ENCODE data around the gene VASP. TPM values are rescaled to one million over a fixed set of nuclear protein-coding genes. Genes with fewer than 3 reads are reported as not detected.

The VASP gene
- total and polyA plus RNA-seq, 9 of the 15 experiments (the other 6 are each of a cell fraction or from before 2014, with no cell fraction given) = 16.7 to 261 (median 112) TPM

- TF ChIP-seq ZNF586 (CRISPR knock-in tag; conservative IDR thresholded peaks at IDR 0.05) (no peak), MAX (CRISPR knock-in tag; IDR thresholded peaks at IDR 0.05) (no peak), CREB1 (IDR thresholded peaks at IDR 0.05) (peak; percentile 31; the same call in 1 of the 2 replicates), CREB1 (CRISPR knock-in tag; IDR thresholded peaks at IDR 0.05) (no peak), ZNF143 (CRISPR knock-in tag; IDR thresholded peaks at IDR 0.05) (no peak), ZNF584 (CRISPR knock-in tag; IDR thresholded peaks at IDR 0.05; ENCODE audit: low read depth) (no peak), HDGF (IDR thresholded peaks at IDR 0.05) (no peak), ELK1 (CRISPR knock-in tag; IDR thresholded peaks at IDR 0.05) (no peak), TRIM24 (IDR thresholded peaks at IDR 0.05) (no peak), CHD4 (IDR thresholded peaks at IDR 0.05; ENCODE audit: insufficient read depth, insufficient replicate concordance, low read depth, low read length, poor library complexity, severe bottlenecking) (no peak)
Measured at GRCh38 chr19:45472563-45473366, 34.5 kb upstream of the VASP start (continued).

- Histone ChIP-seq H3K4me3 (no peak overlapping the region), H3K9ac (ENCODE audit: insufficient read depth in 1 of 2, low read depth in 2 of 2, low read length in 2 of 2) (no peak overlapping the region), H3K4me1 (replicated peaks in 1 of 2; ENCODE audit: control insufficient read depth in 2 of 2, insufficient read depth in 2 of 2, low read length in 2 of 2) (peaks cover 17 to 40% of the 10 kb centered on the region in 2 experiments; a peak in 4 of 5 replicates), H3K4me2 (ENCODE audit: insufficient read depth, low read length) (no peak overlapping the region), H2AFZ (ENCODE audit: low read depth, low read length) (no peak overlapping the region), H4K20me1 (replicated peaks; ENCODE audit: control insufficient read depth, insufficient read depth, low read length) (no peaks in the 10 kb centered on the region), H3K9me3 (replicated peaks; ENCODE audit: control insufficient read depth, insufficient read depth, low read depth, low read length) (no peaks in the 10 kb centered on the region), H3K36me3 (ENCODE audit: control insufficient read depth, insufficient read depth, low read length) (no peaks in the 10 kb centered on the region), H3K9me1 (ENCODE audit: control insufficient read depth, insufficient read depth, low read length) (no peaks in the 10 kb centered on the region), H3K27me3 (ENCODE audit: control insufficient read depth in 2 of 2, insufficient read depth in 2 of 2, low read length in 2 of 2) (no peaks in the 10 kb centered on the region), H3K27ac (ENCODE audit: extremely low read depth, low read depth, low read length) (no peak overlapping the region), H3K79me2 (ENCODE audit: control insufficient read depth, insufficient read depth, low read length) (no peaks in the 10 kb centered on the region)
- ChIA-PET CTCF (ENCODE audit: low intra/inter-chr PET ratio) (no interaction called here), POLR2A (interaction anchor here (0.6 kb wide), 1 partner anchor 32 kb away, joined by 3 read pairs; no protein-coding TSS in a partner anchor)
- WGBS (ENCODE audit: insufficient coverage, low coverage, missing lambda C conversion rate) = 26% methylated on average over 4 of the region's 5 CpGs
- TF ChIP-seq SMC3 (conservative IDR thresholded peaks at IDR 0.05; ENCODE audit: insufficient read depth, low read depth, low read length) (no peak), POLR2AphosphoS5 (IDR thresholded peaks at IDR 0.05; ENCODE audit: control insufficient read depth, insufficient read depth, low read depth, low read length) (peak; percentile 18; the same call in 1 of the 2 replicates), FOXM1 (IDR thresholded peaks at IDR 0.05; ENCODE audit: low read depth) (no peak), FOXM1 (CRISPR knock-in tag; IDR thresholded peaks at IDR 0.05; ENCODE audit: low read depth) (no peak), ZBTB7A (IDR thresholded peaks at IDR 0.05; ENCODE audit: borderline replicate concordance, control insufficient read depth, low read depth, low read length) (0 out of 2 replicates have a peak, but pooled peaks have one; percentile 4), SIN3A (IDR thresholded peaks at IDR 0.05; ENCODE audit: borderline replicate concordance in 2 of 2, control insufficient read depth in 1 of 2, low read depth in 2 of 2, low read length in 2 of 2) (peak in 1 of 2 experiments; percentile 9; a peak in 1 of 4 replicates)
- in situ Hi-C loops (cut with MboI) (no loop called here), intact Hi-C loops (cut with micrococcal nuclease) (no loop called here)
- FAIRE-seq (no peak), DNase-seq (ENCODE audit: extremely low read depth in 1 of 4, low spot score in 3 of 4) (no peak), ATAC-seq (no peak)
- BruUV-seq (replicated peaks) = no TSS peak
Measured at GRCh38 chr19:45473367-45473681, 34.0 kb upstream of the VASP start.

Measured in K562 (cell line).